ENCODE results near the gene C1orf159.
"Not testable (repeated sequence)": the region's sequence is repeated elsewhere in the genome, so short reads cannot be mapped to it uniquely, and the experiment has no call there.

GRCh38 chr1:1153215-1153614, 37.3 kb upstream of the C1orf159 start:
- TF ChIP-seq POLR2A, CTCF (IDR thresholded peaks at IDR 0.05): not testable (repeated sequence)

Measured in right lobe of liver (tissue), 4 donors.